ENCODE data around the gene PGA3. TPM values are rescaled to one million over a fixed set of nuclear protein-coding genes. Genes with fewer than 3 reads are reported as not detected.
"Not testable (repeated sequence)": the region's sequence is repeated elsewhere in the genome, so short reads cannot be mapped to it uniquely, and the experiment has no call there.

PGA3 gene
- total RNA-seq, 4 donors from 2014 or later: 4.3 to 7.9 TPM; not detected in 2

- DNase-seq; H3K36me3 ChIP-seq; intact Hi-C loops (cut with DNase I); H3K27ac ChIP-seq; H3K4me3 ChIP-seq (replicated peaks in 1 of 3); H3K9me3 ChIP-seq; H3K27me3 ChIP-seq: not testable (repeated sequence)
- 88 to 97% methylated on average over 8 to 9 of the region's 9 CpGs for WGBS, 2 donors
- H3K4me1 ChIP-seq: peaks cover 13 to 25% of the 10 kb centered on the region in 2 donors
These were observed 44.8 kb downstream of the PGA3 start for GRCh38 chr11:61248071-61248470.

DNA sequence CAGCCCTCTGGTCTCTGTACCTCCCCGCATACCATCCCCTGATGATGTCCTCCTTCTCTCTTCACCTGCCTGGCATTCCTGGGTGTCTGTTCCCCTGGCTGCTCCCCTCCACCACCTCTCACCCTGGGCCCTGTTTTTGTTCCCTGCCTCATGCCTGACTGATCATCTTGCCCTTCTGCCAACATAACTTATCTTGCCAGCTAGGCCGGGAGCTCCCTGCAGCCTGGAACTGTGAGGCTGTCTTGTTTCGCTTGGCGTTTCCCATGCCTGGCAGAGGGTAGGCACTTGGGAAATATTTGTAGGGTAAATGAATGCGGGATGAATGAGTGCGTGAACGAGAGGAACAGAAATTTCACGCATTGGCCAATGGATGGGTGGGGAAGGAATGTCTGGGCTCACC lies 45.9 kb downstream of the PGA3 start:
- Histone ChIP-seq H3K27ac (peak overlapping the region in 2 of 3 donors; percentile 73 to 74), H3K4me1 (peaks cover 13 to 25% of the 10 kb centered on the region in 2 donors)
- H3K36me3 ChIP-seq; H3K27me3 ChIP-seq; H3K4me3 ChIP-seq (replicated peaks in 1 of 3); H3K9me3 ChIP-seq; intact Hi-C loops (cut with DNase I): not testable (repeated sequence)
- peak; percentile 85 to 88 for DNase-seq
- WGBS, 2 donors: 44 to 49% methylated on average over 8 of the region's 8 CpGs

DNA sequence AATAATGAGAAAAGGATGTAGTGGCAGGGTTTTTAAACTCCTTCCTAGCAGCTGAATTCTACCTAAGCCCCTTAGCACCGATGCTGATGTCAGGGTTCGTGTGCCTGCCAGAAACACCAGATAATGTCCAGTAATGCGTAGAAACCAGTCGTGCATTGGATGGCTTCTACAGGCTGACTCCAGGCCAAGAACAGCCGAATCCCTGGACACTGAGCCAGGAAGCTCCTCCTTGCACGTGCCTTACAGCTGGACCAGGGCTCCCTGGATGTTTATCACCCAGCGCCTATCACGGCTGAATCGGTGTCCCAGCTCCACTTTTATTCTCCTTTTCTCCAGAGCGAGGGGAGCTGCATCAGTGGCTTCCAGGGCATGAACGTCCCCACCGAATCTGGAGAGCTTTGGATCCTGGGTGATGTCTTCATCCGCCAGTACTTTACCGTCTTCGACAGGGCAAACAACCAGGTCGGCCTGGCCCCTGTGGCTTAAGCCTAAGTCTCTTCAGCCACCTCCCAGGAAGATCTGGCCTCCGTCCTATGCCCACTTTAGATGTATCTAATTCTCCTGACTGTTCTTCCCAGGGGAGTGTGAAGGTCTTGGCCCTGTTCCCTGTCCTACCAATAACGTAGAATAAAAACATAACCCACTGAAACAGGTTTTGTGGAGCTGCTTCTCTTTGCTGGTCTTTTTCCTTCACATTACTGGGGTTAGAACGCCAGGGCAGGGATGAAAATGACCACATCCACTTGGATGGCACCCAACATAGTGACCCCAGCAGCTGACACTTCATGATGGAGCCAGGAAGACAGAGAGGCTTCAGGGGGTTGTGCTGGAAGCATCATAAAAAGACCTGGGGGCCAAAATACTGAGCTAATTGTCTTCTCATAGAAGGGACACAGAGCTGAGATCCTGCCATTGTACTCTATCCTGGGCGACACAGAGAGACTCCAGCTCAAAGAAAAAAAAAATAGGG lies 47.8 kb downstream of the PGA3 start:
- 34 to 47% methylated on average over 18 to 20 of the region's 20 CpGs for WGBS, 2 donors
- intact Hi-C loops (cut with DNase I): loop anchor here (10.0 kb wide), 2 partner anchors 84 to 124 kb away; partner anchors contain the start of genes DDB1 and TKFC
- not testable (repeated sequence) for H3K9me3 ChIP-seq; H3K27me3 ChIP-seq; H3K36me3 ChIP-seq; H3K4me3 ChIP-seq (replicated peaks in 1 of 3)
- Histone ChIP-seq H3K27ac (peak overlapping the region; percentile 16 to 74 (median 30)), H3K4me1 (peaks cover 19 to 32% of the 10 kb centered on the region in 2 donors)
- DNase-seq: peak; percentile 61 to 87

- 75 to 83% methylated on average over 1 of the region's 1 CpG for WGBS, 2 donors
These were observed 49.0 kb downstream of the PGA3 start for GRCh38 chr11:61252332-61252731.

GRCh38 chr11:61254403-61255025 lies 51.2 kb downstream of the PGA3 start:
- intact Hi-C loops (cut with DNase I): loop anchor here (10.0 kb wide), 2 partner anchors 80 to 120 kb away; partner anchors contain the start of genes DDB1 and TKFC
- no peak overlapping the region for H3K27ac ChIP-seq
- no peaks in the 10 kb centered on the region for H3K36me3 ChIP-seq
- peak in 5 of 6 experiments; percentile 68 to 89 (median 79) for TF ChIP-seq CTCF (IDR thresholded peaks at IDR 0.05)
- no peak for TF ChIP-seq POLR2A (IDR thresholded peaks at IDR 0.05)
- WGBS, 2 donors: 46 to 62% methylated on average over 10 of the region's 12 CpGs
- H3K9me3 ChIP-seq: no peaks in the 10 kb centered on the region
- H3K27me3 ChIP-seq: no peaks in the 10 kb centered on the region
- H3K4me1 ChIP-seq: peaks cover 16 to 30% of the 10 kb centered on the region in 2 donors
- H3K4me3 ChIP-seq (replicated peaks in 1 of 3): no peak overlapping the region
- peak; percentile 56 to 61 for DNase-seq

More at GRCh38 chr11:61252332-61252731, 49.0 kb downstream of the PGA3 start:
- intact Hi-C loops (cut with DNase I): loop anchor here (10.0 kb wide), 2 partner anchors 82 to 122 kb away; partner anchors contain the start of genes DDB1 and TKFC
- H3K27me3 ChIP-seq; DNase-seq; H3K9me3 ChIP-seq; H3K27ac ChIP-seq; H3K36me3 ChIP-seq; H3K4me3 ChIP-seq (replicated peaks in 1 of 3): not testable (repeated sequence)
- peaks cover 19 to 32% of the 10 kb centered on the region in 2 donors for H3K4me1 ChIP-seq

GRCh38 chr11:61256710-61257482 lies 53.6 kb downstream of the PGA3 start:
- DNase-seq: no peak
- Histone ChIP-seq H3K27me3 (no peaks in the 10 kb centered on the region), H3K4me3 (replicated peaks in 1 of 3) (no peak overlapping the region), H3K4me1 (peaks cover 6 to 7% of the 10 kb centered on the region in 2 donors), H3K36me3 (no peaks in the 10 kb centered on the region), H3K9me3 (no peaks in the 10 kb centered on the region), H3K27ac (no peak overlapping the region)
- TF ChIP-seq CTCF (IDR thresholded peaks at IDR 0.05) (no peak), POLR2A (IDR thresholded peaks at IDR 0.05) (no peak)
- WGBS, 2 donors: 92 to 96% methylated on average over 17 to 18 of the region's 18 CpGs
- intact Hi-C loops (cut with DNase I): loop anchor here (10.0 kb wide), 2 partner anchors 78 to 118 kb away; partner anchors contain the start of genes DDB1 and TKFC

All from thyroid gland (tissue), 4 donors.